Ishikawa (cell line): ENCODE measurements around the gene GRAMD1A.

Experiments
- CEBPB ChIP-seq: IDR thresholded peaks from 2 replicates; pipeline ENCODE4 v1.6.1; 2012
- CREB1 ChIP-seq: IDR thresholded peaks from 2 replicates; pipeline ENCODE4 v1.6.1; 2012; ENCODE audit warnings: low read depth
- EGR1 ChIP-seq: IDR thresholded peaks from 2 replicates; pipeline ENCODE4 v1.6.1; 2012
- EP300 ChIP-seq: IDR thresholded peaks from 2 replicates; pipeline ENCODE4 v1.6.1; 2012; ENCODE audit warnings: borderline replicate concordance
- FOXM1 ChIP-seq: IDR thresholded peaks from 2 replicates; pipeline ENCODE4 v1.6.1; 2012; ENCODE audit warnings: low read depth, borderline replicate concordance
- MAX ChIP-seq: IDR thresholded peaks from 2 replicates; pipeline ENCODE4 v1.6.1; 2012
- NFIC ChIP-seq: IDR thresholded peaks from 2 replicates; pipeline ENCODE4 v1.6.1; 2012
- RAD21 ChIP-seq: IDR thresholded peaks from 2 replicates; pipeline ENCODE4 v1.6.1; 2012; ENCODE audit warnings: low read depth
- REST ChIP-seq: IDR thresholded peaks from 2 replicates; pipeline ENCODE4 v1.6.1; 2012; ENCODE audit warnings: low read depth, mild to moderate bottlenecking
- TAF1 ChIP-seq: IDR thresholded peaks from 2 replicates; pipeline ENCODE4 v1.6.1; 2012; ENCODE audit warnings: low read depth, mild to moderate bottlenecking
- TCF12 ChIP-seq: IDR thresholded peaks from 2 replicates; pipeline ENCODE4 v1.6.1; 2012; ENCODE audit warnings: low read depth
- TEAD4 ChIP-seq: IDR thresholded peaks from 2 replicates; pipeline ENCODE4 v1.6.1; 2012
- USF1 ChIP-seq: IDR thresholded peaks from 2 replicates; pipeline ENCODE4 v1.6.1; 2012
- YY1 ChIP-seq: IDR thresholded peaks from 2 replicates; pipeline ENCODE4 v1.6.1; 2012; ENCODE audit warnings: low read depth
- ZBTB7A ChIP-seq: IDR thresholded peaks from 2 replicates; pipeline ENCODE4 v1.6.1; 2012; ENCODE audit warnings: low read depth

GRAMD1A gene

GRCh38 chr19:34994286-34994642 lies 5.9 kb upstream of the GRAMD1A start:
- no peak for TF ChIP-seq ZBTB7A
- TF ChIP-seq TAF1: no peak
- no peak for TF ChIP-seq TCF12
- no peak for TF ChIP-seq TEAD4
- no peak for TF ChIP-seq EGR1
- no peak for TF ChIP-seq CEBPB
- no peak for TF ChIP-seq EP300
- no peak for TF ChIP-seq CREB1
- no peak for TF ChIP-seq NFIC
- TF ChIP-seq MAX: no peak
- no peak for TF ChIP-seq USF1
- TF ChIP-seq YY1: no peak
- no peak for TF ChIP-seq RAD21
- TF ChIP-seq FOXM1: no peak

GRCh38 chr19:34994643-34995541 lies 5.2 kb upstream of the GRAMD1A start:
- TF ChIP-seq RAD21 (no peak), EGR1 (no peak), USF1 (no peak), ZBTB7A (no peak), TEAD4 (no peak), FOXM1 (no peak), TCF12 (no peak), EP300 (no peak), NFIC (no peak), CEBPB (no peak), REST (no peak), YY1 (no peak), TAF1 (no peak), MAX (no peak)

GRCh38 chr19:34995551-34995950 lies 4.6 kb upstream of the GRAMD1A start:
- TF ChIP-seq TAF1 (no peak), NFIC (no peak), EGR1 (no peak), CEBPB (no peak), FOXM1 (no peak), MAX (no peak), EP300 (no peak), TEAD4 (no peak), USF1 (no peak), CREB1 (no peak), RAD21 (no peak)

- TF ChIP-seq MAX (no peak), TAF1 (no peak), YY1 (no peak), REST (no peak), USF1 (no peak), CREB1 (no peak), RAD21 (no peak), FOXM1 (no peak), ZBTB7A (no peak)
These were observed 3.0 kb upstream of the GRAMD1A start for GRCh38 chr19:34997071-34997617.
